ENCODE measurements around the gene RIBC2.
"Not testable (repeated sequence)": the region's sequence is repeated elsewhere in the genome, so short reads cannot be mapped to it uniquely, and the experiment has no call there.

RIBC2 gene

DNA sequence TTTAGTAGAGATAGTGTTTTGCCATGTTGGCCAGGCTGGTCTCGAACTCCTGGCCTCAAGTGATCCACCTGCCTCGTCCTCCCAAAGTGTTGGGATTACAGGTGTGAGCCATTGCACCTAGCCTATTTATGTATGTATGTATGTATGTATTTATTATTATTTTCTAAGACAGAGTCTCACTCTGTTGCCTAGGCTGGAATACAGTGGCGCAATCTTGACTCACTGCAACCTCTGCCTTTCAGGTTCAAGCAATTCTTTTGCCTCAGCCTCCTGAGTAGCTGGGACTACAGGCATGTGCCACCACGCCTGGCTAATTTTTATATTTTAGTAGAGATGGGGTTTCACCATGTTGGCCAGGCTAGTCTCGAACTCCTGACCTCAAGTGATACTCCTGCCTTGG, 35.9 kb downstream of the RIBC2 start:
- not testable (repeated sequence) for DNase-seq (ENCODE audit: low read depth in 2 of 2)

DNA sequence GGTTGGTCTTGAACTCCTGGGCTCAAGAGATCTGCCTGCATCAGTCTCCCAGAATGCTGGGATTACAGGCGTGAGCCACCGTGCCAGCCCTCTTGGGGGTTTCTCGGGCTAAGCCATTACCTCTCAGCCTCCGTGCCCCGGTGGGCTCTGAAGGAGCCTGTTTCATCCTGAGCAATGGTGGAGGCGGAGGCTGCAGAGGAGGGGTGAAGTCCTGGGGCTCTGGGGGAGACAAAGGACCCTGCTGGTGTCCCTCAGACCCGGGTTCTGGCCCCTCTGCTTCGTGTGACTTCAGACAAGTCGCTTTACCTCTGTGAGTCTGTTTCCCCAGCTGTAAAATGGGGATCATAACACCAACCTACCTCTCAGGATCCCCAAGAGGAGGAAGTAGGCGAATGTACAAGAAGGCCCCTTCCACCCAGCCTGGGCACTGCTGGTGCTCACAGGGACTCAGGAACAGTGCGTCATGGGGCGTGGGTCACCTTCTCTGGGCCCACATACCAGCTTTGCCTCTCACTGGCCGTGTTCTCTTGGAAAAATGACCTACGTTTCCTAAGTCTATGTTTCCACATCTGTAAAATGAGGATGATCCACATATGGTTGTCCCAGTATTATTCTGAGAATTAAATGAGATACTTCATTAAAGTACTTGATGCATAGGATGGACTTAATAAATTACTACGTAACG, 36.8 kb downstream of the RIBC2 start:
- DNase-seq (ENCODE audit: low read depth in 2 of 2): no peak

DNA sequence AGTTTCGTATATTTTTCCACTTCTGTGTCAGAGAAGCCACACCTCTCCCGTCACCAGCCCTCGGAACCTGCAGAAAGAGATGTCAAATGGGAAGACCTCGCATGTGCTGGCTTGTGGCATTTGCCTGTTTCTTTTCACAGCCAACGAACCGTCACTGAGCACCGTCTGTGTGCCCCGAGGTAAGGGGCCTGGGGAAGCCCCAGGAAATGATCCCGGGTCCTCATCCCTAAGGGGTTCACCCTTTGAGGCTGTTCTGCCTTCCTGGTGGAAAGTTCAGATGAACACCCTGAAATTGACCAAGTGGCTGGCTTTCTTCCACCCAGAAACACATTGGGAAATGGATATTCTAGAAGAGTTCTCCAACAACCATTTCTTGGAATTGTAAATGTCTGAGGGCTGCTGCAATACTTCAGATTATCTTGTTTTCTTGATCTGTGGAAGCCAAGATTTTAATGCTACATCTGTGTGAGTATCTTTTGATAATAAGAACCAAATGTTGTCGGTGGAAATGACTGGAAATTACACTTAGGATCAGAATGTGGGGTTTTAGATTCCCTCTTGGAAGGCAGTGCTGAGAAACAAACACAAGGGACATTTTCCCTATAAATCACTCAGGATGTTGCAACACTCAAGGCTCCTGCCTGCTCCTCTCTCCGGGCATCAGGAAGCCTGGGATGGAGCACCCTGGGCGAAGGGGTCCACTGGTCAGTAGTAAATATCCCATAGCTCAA, 37.6 kb downstream of the RIBC2 start:
- DNase-seq (ENCODE audit: low read depth in 2 of 2): no peak

DNA sequence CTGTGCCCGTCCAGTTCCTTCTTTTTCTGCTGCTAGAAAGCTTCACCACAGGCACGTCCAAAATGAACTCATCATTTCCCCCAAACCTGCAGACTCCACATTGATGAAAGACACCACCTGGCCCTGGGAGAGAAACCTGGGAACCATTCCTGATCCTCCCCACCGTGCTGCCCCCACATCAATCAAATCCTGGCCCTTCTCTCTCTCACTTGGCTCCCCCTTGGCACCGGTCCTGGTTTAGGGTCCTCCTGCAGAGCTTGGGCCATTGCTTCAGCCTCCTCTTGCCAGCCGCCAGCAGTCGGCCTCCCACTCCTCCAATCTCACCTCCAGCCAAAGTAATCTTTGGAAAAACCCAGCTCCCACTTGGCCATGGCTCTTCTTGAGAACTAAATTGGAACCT, 38.5 kb downstream of the RIBC2 start:
- no peak for DNase-seq (ENCODE audit: low read depth in 2 of 2)

DNA sequence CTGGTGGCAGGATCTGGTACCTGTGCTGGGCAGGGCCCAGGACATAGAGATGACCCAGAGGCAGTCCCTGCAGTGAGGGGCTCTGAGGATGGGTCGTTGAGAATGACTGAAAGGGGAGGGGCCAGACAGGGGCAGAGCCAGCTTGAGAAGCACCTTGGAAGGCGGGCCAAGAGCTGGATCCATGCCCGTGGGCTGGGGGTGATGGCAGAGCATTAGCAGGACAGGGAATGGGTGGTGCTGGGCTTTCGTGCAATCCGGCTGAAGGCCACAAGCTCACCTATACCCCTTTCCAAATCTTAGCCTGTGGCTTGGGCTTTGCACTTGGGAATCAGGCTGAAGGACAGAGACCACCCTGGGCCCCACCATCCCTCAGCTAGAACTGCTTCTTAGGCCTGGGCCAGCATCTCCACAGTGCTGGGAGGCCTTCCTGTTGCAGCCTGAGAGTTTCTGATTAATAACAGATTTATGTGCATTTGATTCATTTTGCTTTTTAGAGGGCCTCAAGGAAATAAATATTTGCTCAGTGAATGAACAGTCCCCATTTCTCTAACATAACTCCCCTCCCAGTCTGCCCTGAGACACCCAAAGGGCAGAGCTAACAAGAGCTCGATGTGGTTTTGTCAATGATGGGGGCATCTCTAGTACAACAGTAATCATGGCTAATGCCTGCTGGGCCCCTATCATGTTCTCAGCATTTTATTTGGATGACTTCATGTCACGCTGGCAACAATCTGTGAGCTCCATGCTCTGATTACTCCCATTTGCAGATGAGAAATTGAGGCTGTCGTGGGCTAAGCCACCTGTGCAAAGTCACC, 39.3 kb downstream of the RIBC2 start:
- no peak for DNase-seq (ENCODE audit: low read depth in 2 of 2)

DNA sequence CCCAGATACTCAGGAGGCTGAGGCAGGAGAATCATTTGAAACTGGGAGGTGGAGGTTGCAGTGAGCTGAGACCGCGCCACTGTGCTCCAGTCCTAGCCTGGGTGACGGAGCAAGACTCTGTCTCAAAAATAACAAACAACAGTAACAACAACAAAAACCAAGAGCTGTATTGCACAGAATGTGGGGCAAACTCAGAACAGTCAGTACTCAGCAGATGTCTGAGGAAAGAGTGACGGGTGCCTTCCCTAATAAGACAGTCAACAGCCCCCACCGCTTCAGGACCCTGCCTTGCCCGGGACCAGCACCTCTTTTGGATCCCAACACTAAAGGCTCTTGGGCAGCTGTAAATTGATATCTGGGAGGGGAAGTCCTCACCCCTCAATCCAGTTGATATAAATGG, 40.3 kb downstream of the RIBC2 start:
- no peak for DNase-seq (ENCODE audit: low read depth in 2 of 2)

DNA sequence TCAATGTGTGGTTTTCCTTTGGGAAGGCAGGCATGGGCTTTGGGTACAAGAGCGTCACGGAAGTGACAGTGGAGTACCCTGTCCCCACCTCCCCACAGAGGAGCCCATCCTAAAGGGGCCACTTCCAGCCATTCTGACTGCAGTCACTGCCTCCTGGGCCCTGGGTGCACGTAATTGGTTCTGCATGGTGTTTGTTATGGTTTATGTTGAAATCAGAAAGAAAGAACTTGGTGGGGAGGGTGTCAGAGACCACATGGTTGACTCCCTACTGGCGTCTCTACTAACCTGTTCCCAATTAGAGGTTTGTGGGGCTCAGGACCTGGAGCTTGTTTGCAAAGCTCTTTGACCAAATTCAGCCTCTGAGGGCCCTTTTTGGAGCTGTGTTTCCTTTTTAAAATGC, 40.8 kb downstream of the RIBC2 start:
- DNase-seq (ENCODE audit: low read depth in 2 of 2): no peak

DNA sequence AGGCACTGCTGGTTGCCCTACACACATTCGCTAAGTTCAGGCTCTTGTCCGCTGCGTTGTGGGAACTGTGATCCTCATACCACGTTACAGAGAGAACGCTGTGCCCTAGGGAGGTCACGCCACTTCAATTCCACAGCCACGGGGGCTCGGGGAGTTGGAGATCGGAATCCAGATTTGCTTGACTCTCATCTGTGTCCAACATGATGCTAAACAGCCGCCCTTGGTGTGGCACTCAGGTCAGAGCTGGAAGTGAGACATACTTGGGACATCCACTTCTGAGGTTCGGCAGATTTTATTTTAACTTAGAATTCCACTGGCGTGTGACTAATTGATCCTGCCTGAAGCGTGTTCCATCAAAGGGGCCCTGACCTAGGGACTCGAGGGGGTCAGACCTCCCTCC, 41.7 kb downstream of the RIBC2 start:
- no peak for DNase-seq (ENCODE audit: low read depth in 2 of 2)

DNA sequence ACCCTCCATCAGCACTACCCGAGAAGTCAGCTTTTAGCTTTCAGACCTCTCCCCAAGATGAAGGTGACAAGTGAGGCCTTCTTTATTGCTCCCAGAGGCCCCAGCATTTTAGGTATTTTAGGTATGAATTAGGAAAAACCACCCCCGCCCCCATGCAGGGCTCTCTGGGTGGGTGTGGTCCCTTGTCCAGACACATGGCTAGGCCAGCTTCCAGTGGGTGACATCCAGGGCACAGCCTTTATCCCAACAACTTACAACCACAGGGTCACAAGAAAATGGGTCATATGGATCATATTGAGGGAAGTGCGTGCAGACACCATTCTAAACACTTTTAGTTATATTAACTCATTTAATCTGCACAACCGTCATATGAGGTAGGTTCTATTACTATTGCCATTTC, 42.1 kb downstream of the RIBC2 start:
- no peak for DNase-seq (ENCODE audit: low read depth in 2 of 2)

DNA sequence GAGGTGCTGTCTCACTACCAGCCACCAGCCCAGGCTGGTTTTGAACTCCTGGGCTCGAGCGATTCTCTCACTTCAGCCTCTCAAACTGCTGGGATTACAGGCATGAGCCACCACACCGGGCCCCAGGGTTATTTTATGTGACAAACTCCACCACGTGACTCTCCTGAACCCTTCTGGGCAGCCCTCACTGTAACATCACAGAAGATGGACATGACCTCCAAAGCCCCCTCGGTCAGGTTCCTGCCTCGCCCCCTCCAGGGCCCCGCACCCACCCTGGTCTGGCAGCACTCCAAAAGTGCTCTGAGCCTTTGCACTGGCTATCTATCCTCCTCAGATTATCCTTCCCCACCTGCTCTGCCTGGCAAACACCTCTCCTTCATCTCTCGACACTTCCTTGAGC, 43.3 kb downstream of the RIBC2 start:
- no peak for DNase-seq (ENCODE audit: low read depth in 2 of 2)

DNA sequence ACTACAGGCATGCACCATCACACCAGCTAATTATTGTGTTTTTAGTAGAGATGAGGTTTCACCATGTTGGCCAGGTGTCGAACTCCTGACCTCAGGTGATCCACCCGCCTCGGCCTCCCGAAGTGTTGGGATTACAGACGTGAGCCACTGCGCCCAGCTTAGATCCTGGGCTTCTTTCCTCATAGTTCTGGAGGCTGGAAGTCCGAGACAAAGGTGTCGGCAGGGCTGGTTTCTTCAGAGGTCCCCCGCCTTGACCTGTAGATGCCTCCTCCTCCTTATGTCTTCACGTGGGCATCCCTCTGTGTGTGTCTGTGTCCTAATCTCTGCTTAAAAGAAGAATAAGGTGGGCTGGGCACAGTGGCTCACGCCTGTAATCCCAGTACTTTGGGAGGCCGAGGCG, 45.0 kb downstream of the RIBC2 start:
- DNase-seq (ENCODE audit: low read depth in 2 of 2): no peak

DNA sequence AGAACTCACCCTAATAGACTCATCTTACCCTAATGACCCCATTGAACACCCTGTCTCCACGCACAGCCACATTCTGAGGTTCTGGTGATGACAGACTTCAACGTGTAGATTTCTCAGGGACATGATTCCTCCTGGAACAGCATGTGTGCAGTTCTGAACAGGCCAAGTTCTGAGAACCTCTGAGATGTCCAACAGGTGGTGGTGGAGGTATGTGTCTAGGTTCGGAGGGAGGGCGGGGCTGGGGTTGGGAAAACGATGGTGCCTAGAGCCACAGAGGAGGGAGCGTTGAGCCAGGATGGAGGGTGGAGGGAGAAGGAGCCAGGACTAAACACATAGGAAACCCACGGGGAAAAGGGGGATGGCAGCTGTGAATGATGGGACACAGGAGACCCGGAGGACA, 45.7 kb downstream of the RIBC2 start:
- no peak for DNase-seq (ENCODE audit: low read depth in 2 of 2)

DNA sequence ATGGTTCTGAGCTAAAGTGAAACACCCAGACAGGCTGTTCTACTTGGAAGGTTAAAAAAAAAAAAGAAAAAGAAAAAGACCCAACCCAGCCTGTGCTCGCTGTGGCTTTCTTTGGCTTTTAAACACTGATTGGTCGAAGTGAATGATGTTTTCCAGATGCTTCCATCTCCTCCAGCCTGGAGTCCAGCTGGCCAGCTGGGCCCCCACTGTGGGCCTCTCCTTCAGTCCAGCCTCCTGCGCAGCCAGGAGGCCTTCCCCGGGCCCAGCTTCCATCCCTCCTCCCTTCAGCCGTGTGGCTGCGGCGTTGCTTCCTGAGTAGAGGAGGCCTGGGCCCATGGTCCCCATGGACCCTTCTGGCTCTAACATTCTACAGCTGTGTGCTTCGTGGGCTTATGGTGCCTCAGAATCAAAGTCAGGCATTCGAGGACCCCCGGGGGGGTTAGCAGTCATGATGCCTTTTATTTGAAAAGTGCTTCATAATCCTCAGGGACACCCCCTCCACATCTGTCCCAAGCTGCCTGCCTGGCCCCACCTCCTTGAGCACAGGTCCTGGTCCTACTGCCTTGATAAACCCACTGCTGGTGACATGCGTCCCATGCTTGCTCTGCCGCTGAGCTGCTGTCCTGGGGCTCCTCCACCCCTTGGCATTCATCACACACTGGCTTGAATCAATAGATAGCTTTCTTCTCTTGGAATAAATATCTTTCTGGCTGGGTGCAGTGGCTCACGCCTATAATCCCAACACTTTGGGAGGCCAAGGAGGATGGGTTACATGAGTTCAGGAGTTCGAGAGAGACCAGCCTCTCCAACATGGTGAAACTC, 47.0 kb downstream of the RIBC2 start:
- no peak for DNase-seq (ENCODE audit: low read depth in 2 of 2)

DNA sequence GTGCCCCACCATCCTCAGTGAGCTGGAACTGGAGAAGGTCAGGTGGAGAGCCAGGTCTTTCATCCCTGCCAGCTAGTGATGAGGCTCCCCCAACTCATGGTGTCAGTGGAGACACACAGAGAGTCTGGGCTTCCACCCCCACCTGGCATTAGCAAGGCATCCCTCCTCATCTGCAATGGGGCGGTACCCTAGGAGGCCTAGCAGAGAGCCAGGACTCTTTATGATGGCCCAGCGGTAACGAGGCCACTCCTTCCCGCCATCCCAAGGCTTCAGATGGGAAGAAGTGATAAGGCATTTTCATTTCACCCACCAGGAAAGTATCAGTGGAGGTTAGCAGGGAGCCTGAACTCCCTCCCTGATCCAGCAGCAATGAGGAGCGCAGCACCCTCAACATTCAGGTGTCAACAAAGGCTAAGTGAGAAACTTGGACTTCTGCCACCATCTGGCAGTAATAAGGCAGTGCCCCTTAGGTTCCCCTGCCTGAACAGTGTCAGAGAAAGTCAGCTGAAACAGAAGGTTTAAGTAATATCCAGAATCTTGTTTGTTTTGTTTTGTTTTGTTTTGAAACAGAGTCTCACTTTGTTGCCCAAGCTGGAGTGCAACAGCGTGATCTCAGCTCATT, 48.7 kb downstream of the RIBC2 start:
- DNase-seq (ENCODE audit: low read depth in 2 of 2): no peak

DNA sequence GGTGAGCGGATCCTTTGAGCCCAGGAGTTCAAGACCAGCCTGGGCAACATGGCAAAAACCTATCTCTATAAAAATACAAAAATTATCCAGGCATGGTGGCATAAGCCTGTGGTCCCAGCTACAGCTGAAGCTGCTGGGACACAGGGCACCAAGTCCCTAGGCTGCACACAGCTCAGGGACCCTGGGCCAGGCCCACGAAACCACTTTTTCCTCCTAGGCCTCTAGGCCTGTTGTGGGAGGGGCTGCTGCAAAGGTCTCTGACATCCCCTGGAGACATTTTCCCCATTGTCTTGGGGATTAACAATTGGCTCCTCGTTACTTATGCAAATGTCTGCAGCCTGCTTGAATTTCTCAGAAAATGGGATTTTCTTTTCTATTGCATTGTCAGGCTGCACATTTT, 50.2 kb downstream of the RIBC2 start:
- DNase-seq (ENCODE audit: low read depth in 2 of 2): not testable (repeated sequence)

DNA sequence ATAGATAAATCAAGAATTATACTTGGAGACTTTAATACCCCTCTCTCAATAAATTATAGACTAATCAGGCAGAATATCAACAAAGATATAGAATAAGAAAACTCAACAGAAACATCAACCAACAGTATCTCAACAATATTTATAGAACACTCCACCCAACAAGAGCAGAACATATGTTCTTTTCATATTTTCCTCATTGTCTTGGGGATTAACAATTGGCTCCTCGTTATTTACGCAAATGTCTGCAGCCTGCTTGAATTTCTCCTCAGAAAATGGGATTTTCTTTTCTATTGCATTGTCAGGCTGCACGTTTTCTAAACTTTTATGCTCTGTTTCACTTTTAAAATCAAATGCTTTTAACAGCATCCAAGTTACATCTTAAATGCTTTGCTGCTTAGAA, 52.1 kb downstream of the RIBC2 start:
- no peak for DNase-seq (ENCODE audit: low read depth in 2 of 2)

DNA sequence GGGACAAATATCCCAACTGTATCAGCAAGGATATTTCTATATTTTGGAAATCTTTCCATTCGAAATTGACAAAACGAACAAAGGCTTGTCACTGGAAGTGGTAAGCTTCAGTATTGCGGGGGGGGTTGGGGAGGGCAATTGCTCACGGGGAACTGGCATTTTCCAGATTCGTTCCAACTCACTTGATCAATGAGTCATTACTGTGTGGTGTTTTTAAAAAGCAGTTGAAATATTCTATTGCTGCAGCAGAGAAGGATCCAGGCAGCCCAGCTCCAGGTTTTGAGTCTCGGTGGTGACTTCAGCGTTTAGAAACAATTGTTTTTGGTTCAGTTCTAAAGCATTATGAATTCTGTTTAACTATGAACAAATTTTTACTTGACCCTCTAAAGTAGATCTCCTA, 55.4 kb downstream of the RIBC2 start:
- no peak for DNase-seq (ENCODE audit: low read depth in 2 of 2)

DNA sequence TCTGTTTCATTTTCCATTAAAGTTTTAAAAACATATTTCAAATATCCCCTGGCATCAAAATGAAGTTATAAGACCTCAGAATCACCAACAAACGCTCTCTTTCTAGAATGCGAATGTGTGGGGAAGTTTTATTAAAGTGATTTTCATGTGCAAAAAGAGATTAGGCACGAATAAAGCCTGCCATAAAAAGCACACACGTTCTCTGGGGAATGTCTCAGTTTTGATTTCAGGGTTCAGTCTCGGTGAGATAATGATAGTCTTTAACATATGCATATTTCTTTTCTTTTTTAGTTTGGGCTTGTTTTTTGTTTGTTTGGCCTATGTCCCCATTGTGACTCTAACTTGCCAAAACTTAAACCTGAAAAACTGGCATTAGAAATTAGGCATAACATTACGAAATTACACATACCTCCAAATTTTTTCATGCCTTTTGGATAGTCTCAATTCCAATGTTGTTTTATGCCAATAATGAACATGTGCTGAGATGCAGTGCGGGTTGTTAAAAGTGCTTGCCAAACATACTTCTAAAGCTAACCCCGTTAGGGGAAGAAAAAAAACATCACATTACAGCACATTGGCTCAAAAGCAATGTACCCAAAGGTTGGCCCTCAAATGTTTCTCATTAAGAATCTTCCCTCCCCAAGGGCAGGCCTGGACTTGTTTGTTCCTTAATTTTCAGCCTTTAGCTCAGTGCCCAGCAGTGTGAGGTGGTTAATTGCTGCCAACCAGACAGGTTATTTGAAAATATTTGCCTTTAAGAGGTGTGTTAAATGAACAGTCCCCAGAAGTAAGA, 56.0 kb downstream of the RIBC2 start:
- no peak for DNase-seq (ENCODE audit: low read depth in 2 of 2)

DNA sequence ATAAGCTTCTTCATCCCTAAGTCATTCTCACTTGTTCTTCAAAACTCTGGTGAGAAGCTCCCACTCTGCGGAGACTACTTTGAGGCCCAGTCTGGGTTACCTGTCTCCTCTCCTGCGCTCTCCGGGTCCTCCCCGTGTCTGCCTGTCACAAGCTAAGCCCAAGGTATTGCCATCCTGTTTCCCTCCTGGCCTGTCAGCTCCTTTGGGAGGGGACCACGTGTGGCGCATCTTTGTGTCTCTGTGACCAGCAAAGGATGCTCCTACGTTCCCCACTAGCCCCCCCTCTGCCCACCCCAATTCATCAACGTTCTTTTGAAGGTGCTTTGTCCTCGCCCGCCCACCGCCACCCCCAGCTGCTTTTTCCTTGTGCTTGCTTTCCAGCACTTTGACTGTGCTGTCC, 57.4 kb downstream of the RIBC2 start:
- no peak for DNase-seq (ENCODE audit: low read depth in 2 of 2)

DNA sequence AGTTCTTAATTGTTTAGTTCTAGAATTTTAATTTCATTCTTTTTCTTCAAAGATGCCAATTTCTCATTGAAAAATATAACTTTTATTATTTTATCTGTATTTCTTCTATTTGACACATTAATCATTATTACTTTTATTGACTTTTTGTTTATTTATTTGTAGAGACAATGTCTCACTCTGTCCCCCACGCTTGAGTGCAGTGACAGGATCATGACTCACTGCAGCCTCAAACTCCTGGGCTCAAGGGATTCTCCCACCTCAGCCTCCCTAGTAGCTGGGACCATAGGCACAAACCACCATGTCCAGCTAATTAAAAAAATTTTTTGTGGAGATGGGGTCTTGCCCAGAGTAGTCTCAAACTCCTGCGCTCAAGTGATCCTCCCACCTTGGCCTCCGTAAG, 58.9 kb downstream of the RIBC2 start:
- DNase-seq (ENCODE audit: low read depth in 2 of 2): no peak

All from stimulated activated CD8-positive, alpha-beta memory T cell treated with anti-CD3 and anti-CD28 coated beads, Interleukin-2, amount 100 ng/mL, for 48 hours (primary cell).